ENCODE results near the gene GRIN2D. TPM values are rescaled to one million over a fixed set of nuclear protein-coding genes. Genes with fewer than 3 reads are reported as not detected.

GRIN2D gene
- polyA plus RNA-seq, 1 of the 3 experiments (the other 2 are of a cell fraction): 0.92 TPM

- TF ChIP-seq PBX3 (IDR thresholded peaks at IDR 0.05): no peak; the same call in 1 of the 2 replicates
- no peak for TF ChIP-seq NFIC (IDR thresholded peaks at IDR 0.05; ENCODE audit: borderline replicate concordance)
Measured at GRCh38 chr19:48394331-48395169, 1.1 kb downstream of the GRIN2D start (continued).

GRCh38 chr19:48395170-48395455, 1.6 kb downstream of the GRIN2D start:
- TF ChIP-seq TCF12 (IDR thresholded peaks at IDR 0.05) (no peak), ELF1 (IDR thresholded peaks at IDR 0.05) (no peak), RCOR1 (IDR thresholded peaks at IDR 0.05; ENCODE audit: low read length) (no peak), MXI1 (IDR thresholded peaks at IDR 0.05; ENCODE audit: low read depth, low read length) (no peak), FOXJ3 (CRISPR knock-in tag; IDR thresholded peaks at IDR 0.05) (no peak), MEF2A (IDR thresholded peaks at IDR 0.05; ENCODE audit: borderline replicate concordance, low read depth) (no peak), RAD21 (IDR thresholded peaks at IDR 0.05; ENCODE audit: low read length) (no peak), TAF1 (IDR thresholded peaks at IDR 0.05; ENCODE audit: borderline replicate concordance, low read depth, low read length) (no peak), RXRA (IDR thresholded peaks at IDR 0.05; ENCODE audit: borderline replicate concordance, low read depth) (no peak), CHD2 (IDR thresholded peaks at IDR 0.05; ENCODE audit: low read length, partially characterized antibody) (no peak), POLR2AphosphoS5 (IDR thresholded peaks at IDR 0.05; ENCODE audit: low read depth, low read length) (no peak), YY1 (IDR thresholded peaks at IDR 0.05; ENCODE audit: low read depth) (no peak), GABPA (IDR thresholded peaks at IDR 0.05; ENCODE audit: low read depth) (no peak), REST (IDR thresholded peaks at IDR 0.05; ENCODE audit: low read depth, low read length) (no peak), JUND (IDR thresholded peaks at IDR 0.05) (no peak), EP300 (IDR thresholded peaks at IDR 0.05; ENCODE audit: borderline replicate concordance in 1 of 2, low read depth in 1 of 2, low read length in 1 of 2) (no peak), USF2 (IDR thresholded peaks at IDR 0.05; ENCODE audit: borderline replicate concordance, low read depth, low read length) (no peak)
- peak overlapping the region; percentile 93; the same call in 1 of the 2 replicates for H3K4me2 ChIP-seq

More at GRCh38 chr19:48395170-48395455, 1.6 kb downstream of the GRIN2D start:
- no peaks in the 10 kb centered on the region for H3K27me3 ChIP-seq (ENCODE audit: insufficient read depth)
- 67% methylated on average over 6 of the region's 6 CpGs for WGBS (ENCODE audit: low lambda C conversion rate)
- DNase-seq: no peak
- H4K20me1 ChIP-seq (ENCODE audit: insufficient read depth): no peaks in the 10 kb centered on the region
- no peaks in the 10 kb centered on the region for H3K9me3 ChIP-seq
- H2AFZ ChIP-seq (ENCODE audit: low read depth): no peak overlapping the region
- no peak overlapping the region for H3K27ac ChIP-seq (ENCODE audit: low read depth in 2 of 2, low read length in 1 of 2)
- H3K4me3 ChIP-seq (ENCODE audit: low read depth in 2 of 2, low read length in 1 of 2): no peak overlapping the region
- H3K4me1 ChIP-seq (ENCODE audit: control insufficient read depth in 1 of 2, insufficient read depth in 2 of 2, low read depth in 1 of 2, low read length in 1 of 2): peaks cover 4 to 48% of the 10 kb centered on the region in 2 experiments; a peak in 3 of 4 replicates
- peaks cover 13% of the 10 kb centered on the region for H3K79me2 ChIP-seq (ENCODE audit: insufficient read depth)
- CTCF ChIA-PET: interaction anchor here (0.6 to 1.2 kb wide), 2 partner anchors 50 to 54 kb away, joined by 3 to 5 read pairs; partner anchors contain the start of gene GRWD1
- no peaks in the 10 kb centered on the region for H3K36me3 ChIP-seq (replicated peaks in 1 of 2; ENCODE audit: control insufficient read depth in 1 of 2, insufficient read depth in 2 of 2, low read length in 1 of 2)
- POLR2A ChIA-PET: interaction anchor here (0.7 kb wide), 1 partner anchor 64 kb away, joined by 3 read pairs; no protein-coding TSS in a partner anchor
- no peak overlapping the region for H3K9ac ChIP-seq
- H3F3A ChIP-seq (replicated peaks; ENCODE audit: insufficient read depth): peaks cover 26% of the 10 kb centered on the region
- H3K9me2 ChIP-seq: no peaks in the 10 kb centered on the region
